HG03103 (cell line): ENCODE results near the gene PINLYP.
A peak's percentile ranks its signal among the peaks of the same experiment; 100 is the strongest.
"Not testable (repeated sequence)": the region's sequence is repeated elsewhere in the genome, so short reads cannot be mapped to it uniquely, and the experiment has no call there.

Experiments
- ATAC-seq: cut with Tn5 transposase; IDR thresholded peaks from one replicate; pipeline ENCODE4 v1.9.1; 2021; ENCODE audit warnings: low read depth; ENCODE audit not compliant: unreplicated experiment

The PINLYP gene

GRCh38 chr19:43575955-43576878 is 616 bp downstream of the PINLYP start:
- no peak for ATAC-seq

GRCh38 chr19:43578787-43579186 is 3.2 kb downstream of the PINLYP start:
- ATAC-seq = no peak

- ATAC-seq = no peak
Measured at GRCh38 chr19:43581467-43581866, 5.9 kb downstream of the PINLYP start.

- no peak for ATAC-seq
Measured at GRCh38 chr19:43582495-43582894, 6.9 kb downstream of the PINLYP start.

- no peak for ATAC-seq
Measured at GRCh38 chr19:43584484-43584883, 8.9 kb downstream of the PINLYP start.

GRCh38 chr19:43586346-43586745 is 10.7 kb downstream of the PINLYP start:
- ATAC-seq = no peak

GRCh38 chr19:43587029-43587428 is 11.4 kb downstream of the PINLYP start:
- not testable (repeated sequence) for ATAC-seq

- no peak for ATAC-seq
Measured at GRCh38 chr19:43589277-43589676, 13.7 kb downstream of the PINLYP start.

- no peak for ATAC-seq
Measured at GRCh38 chr19:43589678-43590077, 14.1 kb downstream of the PINLYP start.

GRCh38 chr19:43591904-43592772 is 16.5 kb downstream of the PINLYP start:
- no peak for ATAC-seq

- no peak for ATAC-seq
Measured at GRCh38 chr19:43592800-43593350, 17.3 kb downstream of the PINLYP start.

- no peak for ATAC-seq
Measured at GRCh38 chr19:43594081-43594697, 18.6 kb downstream of the PINLYP start.

- ATAC-seq = no peak
Measured at GRCh38 chr19:43594710-43595604, 19.4 kb downstream of the PINLYP start.

- ATAC-seq = no peak
Measured at GRCh38 chr19:43595605-43595998, 20.0 kb downstream of the PINLYP start.

- ATAC-seq = peak; percentile 71
Measured at GRCh38 chr19:43595999-43596841, 20.6 kb downstream of the PINLYP start, which contains the start of the genes IRGQ and ZNF576. IRGQ (minus strand) TSS chr19:43596134; CDS start chr19:43595338, 796 bp downstream. ZNF576 (plus strand) TSS chr19:43596595; CDS start chr19:43597109, 514 bp downstream.

- ATAC-seq = no peak
Measured at GRCh38 chr19:43596842-43597461, 21.4 kb downstream of the PINLYP start.

GRCh38 chr19:43597876-43598275 is 22.3 kb downstream of the PINLYP start:
- ATAC-seq = no peak
